ENCODE measurements around the gene C1orf167. TPM values are rescaled to one million over a fixed set of nuclear protein-coding genes. Genes with fewer than 3 reads are reported as not detected.

The C1orf167 gene
- total and polyA plus RNA-seq, 2 experiments from 2014 or later, result 1.7 to 2.2 TPM

- no peak for TF ChIP-seq ZNF462 (CRISPR knock-in tag; IDR thresholded peaks at IDR 0.05)
- no peak for TF ChIP-seq STAT1 (IDR thresholded peaks at IDR 0.05; ENCODE audit: unreplicated experiment)
- no peak for TF ChIP-seq REST (IDR thresholded peaks at IDR 0.05; ENCODE audit: unreplicated experiment)
These were observed 9.6 kb downstream of the C1orf167 start (continued) for GRCh38 chr1:11771481-11772043.

GRCh38 chr1:11772458-11772857, 10.5 kb downstream of the C1orf167 start:
- peak; percentile 59 for ATAC-seq
- Histone ChIP-seq H2AFZ (0 out of 2 replicates have a peak overlapping the region, but pooled peaks have one; percentile 69), H3K4me1 (ENCODE audit: insufficient read depth) (no peaks in the 10 kb centered on the region), H3K79me2 (replicated peaks; ENCODE audit: insufficient read depth) (no peaks in the 10 kb centered on the region), H3K36me3 (ENCODE audit: insufficient read depth) (no peaks in the 10 kb centered on the region), H3F3A (replicated peaks; ENCODE audit: low read depth) (peaks cover 2% of the 10 kb centered on the region; the same call in 1 of the 2 replicates), H3K27ac (ENCODE audit: low read depth) (no peak overlapping the region), H3K4me3 (no peak overlapping the region), H3K27me3 (ENCODE audit: insufficient read depth) (no peaks in the 10 kb centered on the region), H3K4me2 (no peak overlapping the region), H3K9me2 (ENCODE audit: insufficient read depth) (no peaks in the 10 kb centered on the region), H4K20me1 (replicated peaks; ENCODE audit: insufficient read depth) (no peaks in the 10 kb centered on the region)
- Mint-ChIP-seq H3K9me3 (no peaks in the 10 kb centered on the region), H3K4me1 (peaks cover 3% of the 10 kb centered on the region; the same call in 1 of the 3 replicates), H3K4me3 (no peak overlapping the region), H3K27ac (no peak overlapping the region), H3K27me3 (ENCODE audit: insufficient read depth, low read depth, poor library complexity) (peaks cover 14% of the 10 kb centered on the region), H3K36me3 (ENCODE audit: low read depth) (no peaks in the 10 kb centered on the region)
- DNase-seq (ENCODE audit: low spot score), result peak; percentile 40
- TF ChIP-seq ZNF331 (CRISPR knock-in tag; IDR thresholded peaks at IDR 0.05; ENCODE audit: low read depth) (no peak), CREB1 (CRISPR knock-in tag; IDR thresholded peaks at IDR 0.05; ENCODE audit: low read depth) (no peak), EZH2phosphoT487 (IDR thresholded peaks at IDR 0.05; ENCODE audit: unreplicated experiment) (no peak), POLR2AphosphoS5 (IDR thresholded peaks at IDR 0.05; ENCODE audit: low read depth) (no peak), EZH2 (IDR thresholded peaks at IDR 0.05; ENCODE audit: low read depth, unreplicated experiment) (no peak), CTCF (conservative IDR thresholded peaks at IDR 0.05; ENCODE audit: low read depth in 2 of 2) (no peak)
